Naive B cell (primary cell): ENCODE data around the gene PARVG. TPM values are rescaled to one million over a fixed set of nuclear protein-coding genes. Genes with fewer than 3 reads are reported as not detected.
A peak's percentile ranks its signal among the peaks of the same experiment; 100 is the strongest.

ENCODE experiments used
- ATAC-seq, 2 donors: fragments of 150-1000 bp; cut with Tn5 transposase; 2 replicates each; pipeline ENCODE4 v1.10.0; 2021; ENCODE audit warnings: low read depth in 2 of 2, mild to moderate bottlenecking in 2 of 2, moderate library complexity in 2 of 2
- DNase-seq: peaks from one replicate; pipeline ENCODE4 v3.0.0; 2022
- H3K27ac Mint-ChIP-seq, 6 donors: one replicate each; pipeline ENCODE4 v1.8.0; 2020 to 2022; ENCODE audit warnings: mild to moderate bottlenecking in 6 of 6, mixed read lengths in 6 of 6, moderate library complexity in 5 of 6, inconsistent platforms in 2 of 6
- H3K27me3 Mint-ChIP-seq, 3 donors: one replicate each; pipeline ENCODE4 v1.8.0; 2021 to 2022; ENCODE audit warnings: mixed read lengths in 3 of 3, mild to moderate bottlenecking in 1 of 3
- H3K36me3 Mint-ChIP-seq, 2 donors: one replicate each; pipeline ENCODE4 v1.8.0; 2020 to 2022; ENCODE audit warnings: mixed read lengths in 2 of 2, inconsistent platforms in 1 of 2, mild to moderate bottlenecking in 1 of 2
- H3K4me1 Mint-ChIP-seq, 3 donors: one replicate each; pipeline ENCODE4 v1.8.0; 2020 to 2022; ENCODE audit warnings: mixed read lengths in 3 of 3, inconsistent platforms in 1 of 3, mild to moderate bottlenecking in 1 of 3, moderate library complexity in 1 of 3
- H3K4me3 Mint-ChIP-seq, 8 donors: one replicate each; pipeline ENCODE4 v1.8.0; 2020 to 2022; ENCODE audit warnings: mild to moderate bottlenecking in 8 of 8, mixed read lengths in 8 of 8, moderate library complexity in 8 of 8, inconsistent platforms in 2 of 8
- H3K9me3 Mint-ChIP-seq, 7 donors: one replicate each; pipeline ENCODE4 v1.8.0; 2020 to 2022; ENCODE audit warnings: mixed read lengths in 7 of 7, mild to moderate bottlenecking in 5 of 7, inconsistent platforms in 2 of 7, moderate library complexity in 1 of 7
- polyA plus RNA-seq, 6 donors: library from polyadenylated mRNA; unstranded; fragments of 300-500 nt; fragmentation: Illumina TruSeq; gene quantifications; one replicate each; pipeline ENCODE4 v1.2.3, GENCODE V29; 2021; ENCODE audit warnings: low read depth in 6 of 6

PARVG gene
- polyA plus RNA-seq, 6 donors from 2014 or later, result 106 to 151 (median 143) TPM

- H3K9me3 Mint-ChIP-seq, result no peaks in the 10 kb centered on the region
- H3K4me1 Mint-ChIP-seq, result peaks cover 45 to 70% (median 66%) of the 10 kb centered on the region in 3 donors
- H3K36me3 Mint-ChIP-seq, result peaks cover 4 to 8% of the 10 kb centered on the region in 2 donors
- no peaks in the 10 kb centered on the region for H3K27me3 Mint-ChIP-seq
- peak overlapping the region in 1 of 8 donors; percentile 63 for H3K4me3 Mint-ChIP-seq
- peak overlapping the region in 1 of 6 donors; percentile 79 for H3K27ac Mint-ChIP-seq
- DNase-seq, result no peak
- ATAC-seq, result no peak
These were observed 6.0 kb downstream of the PARVG start for GRCh38 chr22:44186737-44187136.

GRCh38 chr22:44187652-44188230 is 7.0 kb downstream of the PARVG start:
- Mint-ChIP-seq H3K27ac (peak overlapping the region in 4 of 6 donors; percentile 43 to 85 (median 69)), H3K9me3 (no peaks in the 10 kb centered on the region), H3K4me3 (no peak overlapping the region), H3K4me1 (peaks cover 42 to 71% (median 68%) of the 10 kb centered on the region in 3 donors), H3K27me3 (no peaks in the 10 kb centered on the region), H3K36me3 (peaks cover 4 to 11% of the 10 kb centered on the region in 2 donors)
- no peak for DNase-seq
- no peak for ATAC-seq

- Mint-ChIP-seq H3K9me3 (no peaks in the 10 kb centered on the region), H3K27me3 (no peaks in the 10 kb centered on the region), H3K4me1 (peaks cover 42 to 71% (median 69%) of the 10 kb centered on the region in 3 donors), H3K4me3 (peak overlapping the region in 2 of 8 donors; percentile 15 to 63), H3K36me3 (peaks cover 4 to 16% of the 10 kb centered on the region in 2 donors), H3K27ac (peak overlapping the region in 2 of 6 donors; percentile 56 to 69)
- DNase-seq (no peak), ATAC-seq (no peak)
These were observed 7.6 kb downstream of the PARVG start for GRCh38 chr22:44188316-44188715.

- no peaks in the 10 kb centered on the region for H3K9me3 Mint-ChIP-seq
- ATAC-seq (peak in 1 of 2 donors; percentile 18), DNase-seq (no peak)
- peaks cover 8 to 23% of the 10 kb centered on the region in 2 donors for H3K36me3 Mint-ChIP-seq
- H3K27me3 Mint-ChIP-seq, result no peaks in the 10 kb centered on the region
- H3K27ac Mint-ChIP-seq, result peak overlapping the region in 3 of 6 donors; percentile 39 to 80 (median 54)
- H3K4me1 Mint-ChIP-seq, result peaks cover 43 to 71% (median 66%) of the 10 kb centered on the region in 3 donors
- peak overlapping the region in 5 of 8 donors; percentile 3 to 77 (median 40) for H3K4me3 Mint-ChIP-seq
These were observed 8.4 kb downstream of the PARVG start for GRCh38 chr22:44188986-44189630.

GRCh38 chr22:44190381-44190976 is 9.8 kb downstream of the PARVG start:
- peak overlapping the region in 3 of 8 donors; percentile 24 to 80 (median 58) for H3K4me3 Mint-ChIP-seq
- peaks cover 9 to 26% of the 10 kb centered on the region in 2 donors for H3K36me3 Mint-ChIP-seq

GRCh38 chr22:44191036-44191454 is 10.3 kb downstream of the PARVG start:
- no peaks in the 10 kb centered on the region for H3K9me3 Mint-ChIP-seq
- peaks cover 9 to 26% of the 10 kb centered on the region in 2 donors for H3K36me3 Mint-ChIP-seq
- DNase-seq (peak; percentile 62), ATAC-seq (peak; percentile 92 to 94)
- peaks cover 49 to 70% (median 67%) of the 10 kb centered on the region in 3 donors for H3K4me1 Mint-ChIP-seq
- H3K4me3 Mint-ChIP-seq, result peak overlapping the region in 5 of 8 donors; percentile 24 to 80 (median 55)
- H3K27me3 Mint-ChIP-seq, result no peaks in the 10 kb centered on the region
- peak overlapping the region in 4 of 6 donors; percentile 24 to 83 (median 71) for H3K27ac Mint-ChIP-seq

More at GRCh38 chr22:44190381-44190976, 9.8 kb downstream of the PARVG start:
- Mint-ChIP-seq H3K9me3 (no peaks in the 10 kb centered on the region), H3K4me1 (peaks cover 49 to 73% (median 67%) of the 10 kb centered on the region in 3 donors), H3K27ac (peak overlapping the region in 1 of 6 donors; percentile 82), H3K27me3 (no peaks in the 10 kb centered on the region)
- no peak for ATAC-seq
- DNase-seq, result no peak

GRCh38 chr22:44192098-44192815 is 11.5 kb downstream of the PARVG start:
- peaks cover 43 to 64% (median 64%) of the 10 kb centered on the region in 3 donors for H3K4me1 Mint-ChIP-seq
- peaks cover 9 to 26% of the 10 kb centered on the region in 2 donors for H3K36me3 Mint-ChIP-seq
- H3K9me3 Mint-ChIP-seq, result no peaks in the 10 kb centered on the region
- no peak for DNase-seq
- peak overlapping the region in 2 of 6 donors; percentile 51 to 57 for H3K27ac Mint-ChIP-seq
- no peaks in the 10 kb centered on the region for H3K27me3 Mint-ChIP-seq
- ATAC-seq, result peak; percentile 8 to 26
- peak overlapping the region in 1 of 8 donors; percentile 29 for H3K4me3 Mint-ChIP-seq

GRCh38 chr22:44192816-44193534 is 12.2 kb downstream of the PARVG start:
- Mint-ChIP-seq H3K9me3 (no peaks in the 10 kb centered on the region), H3K36me3 (peaks cover 10 to 28% of the 10 kb centered on the region in 2 donors), H3K4me1 (peaks cover 42 to 64% (median 61%) of the 10 kb centered on the region in 3 donors)

GRCh38 chr22:44193535-44193891 is 12.8 kb downstream of the PARVG start:
- no peaks in the 10 kb centered on the region for H3K9me3 Mint-ChIP-seq
- peak overlapping the region in 2 of 6 donors; percentile 45 to 51 for H3K27ac Mint-ChIP-seq
- DNase-seq (no peak), ATAC-seq (no peak)
- H3K36me3 Mint-ChIP-seq, result peaks cover 16 to 34% of the 10 kb centered on the region in 2 donors
- H3K4me3 Mint-ChIP-seq, result no peak overlapping the region
- no peaks in the 10 kb centered on the region for H3K27me3 Mint-ChIP-seq
- H3K4me1 Mint-ChIP-seq, result peaks cover 40 to 64% (median 57%) of the 10 kb centered on the region in 3 donors

More at GRCh38 chr22:44192816-44193534, 12.2 kb downstream of the PARVG start:
- H3K4me3 Mint-ChIP-seq, result no peak overlapping the region
- DNase-seq (no peak), ATAC-seq (no peak)
- peak overlapping the region in 3 of 6 donors; percentile 45 to 70 (median 51) for H3K27ac Mint-ChIP-seq
- no peaks in the 10 kb centered on the region for H3K27me3 Mint-ChIP-seq

- H3K27ac Mint-ChIP-seq, result peak overlapping the region in 1 of 6 donors; percentile 17
- DNase-seq, result no peak
These were observed 13.8 kb downstream of the PARVG start for GRCh38 chr22:44194569-44194968.

GRCh38 chr22:44195189-44195871 is 14.6 kb downstream of the PARVG start:
- ATAC-seq, result no peak
- Mint-ChIP-seq H3K27me3 (no peaks in the 10 kb centered on the region), H3K9me3 (no peaks in the 10 kb centered on the region), H3K4me1 (peaks cover 41 to 70% (median 47%) of the 10 kb centered on the region in 3 donors), H3K27ac (peak overlapping the region in 3 of 6 donors; percentile 32 to 77 (median 53)), H3K36me3 (peaks cover 25 to 46% of the 10 kb centered on the region in 2 donors), H3K4me3 (no peak overlapping the region)
- no peak for DNase-seq

More at GRCh38 chr22:44194569-44194968, 13.8 kb downstream of the PARVG start:
- peaks cover 44 to 68% (median 54%) of the 10 kb centered on the region in 3 donors for H3K4me1 Mint-ChIP-seq
- H3K36me3 Mint-ChIP-seq, result peaks cover 25 to 44% of the 10 kb centered on the region in 2 donors
- no peak overlapping the region for H3K4me3 Mint-ChIP-seq
- no peaks in the 10 kb centered on the region for H3K27me3 Mint-ChIP-seq
- ATAC-seq, result no peak
- no peaks in the 10 kb centered on the region for H3K9me3 Mint-ChIP-seq

- Mint-ChIP-seq H3K4me3 (peak overlapping the region in 1 of 8 donors; percentile 52), H3K27ac (no peak overlapping the region), H3K9me3 (no peaks in the 10 kb centered on the region), H3K36me3 (peaks cover 25 to 46% of the 10 kb centered on the region in 2 donors), H3K27me3 (no peaks in the 10 kb centered on the region), H3K4me1 (peaks cover 38 to 61% (median 43%) of the 10 kb centered on the region in 3 donors)
- DNase-seq (no peak), ATAC-seq (no peak)
These were observed 15.5 kb downstream of the PARVG start for GRCh38 chr22:44196241-44196640.
